GM19238 (cell line): ENCODE results near the gene LSM10.

Experiments
- DNase-seq: peaks from one replicate; pipeline ENCODE4 v3.0.0; 2011; ENCODE audit warnings: low spot score; ENCODE audit not compliant: insufficient read length

The LSM10 gene

DNA sequence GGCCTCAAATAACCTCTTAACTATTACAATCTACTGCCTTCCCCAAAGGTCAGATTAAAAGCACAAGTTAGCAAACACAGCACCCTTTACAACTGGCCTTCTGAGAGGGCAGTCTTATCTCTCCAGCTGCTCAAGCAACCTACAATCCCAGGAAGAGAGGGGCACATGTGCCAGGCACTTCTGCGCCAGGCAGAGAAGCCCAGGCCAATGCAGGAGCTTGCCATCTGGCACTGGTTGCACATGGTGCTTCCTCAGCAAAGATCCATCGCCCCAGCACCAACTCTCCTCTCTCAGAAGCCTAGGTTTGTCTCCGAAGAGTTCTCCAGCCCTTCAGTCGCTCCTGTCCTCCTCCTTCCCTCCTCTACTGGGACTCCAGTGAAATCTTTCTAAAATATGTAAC, 14.5 kb downstream of the LSM10 start:
- DNase-seq, result no peak

DNA sequence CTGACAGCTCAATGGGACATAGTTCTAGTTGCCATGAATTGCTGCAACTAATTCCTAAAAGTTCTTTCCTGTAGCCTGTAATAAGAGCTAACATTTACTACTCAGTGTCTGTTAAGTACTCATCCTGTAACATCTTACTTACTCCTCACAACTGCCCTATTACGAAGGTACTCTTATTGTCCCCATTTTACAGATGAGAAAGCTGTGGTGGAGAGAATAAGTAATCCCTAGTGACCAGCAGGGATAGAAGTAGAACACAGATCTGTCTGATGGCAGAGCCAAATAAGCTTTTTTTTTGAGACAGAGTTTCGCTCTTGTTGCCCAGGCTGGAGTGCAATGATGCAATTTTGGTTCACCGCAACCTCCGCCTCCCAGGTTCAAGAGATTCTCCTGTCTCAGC, 15.0 kb downstream of the LSM10 start:
- DNase-seq, result no peak

DNA sequence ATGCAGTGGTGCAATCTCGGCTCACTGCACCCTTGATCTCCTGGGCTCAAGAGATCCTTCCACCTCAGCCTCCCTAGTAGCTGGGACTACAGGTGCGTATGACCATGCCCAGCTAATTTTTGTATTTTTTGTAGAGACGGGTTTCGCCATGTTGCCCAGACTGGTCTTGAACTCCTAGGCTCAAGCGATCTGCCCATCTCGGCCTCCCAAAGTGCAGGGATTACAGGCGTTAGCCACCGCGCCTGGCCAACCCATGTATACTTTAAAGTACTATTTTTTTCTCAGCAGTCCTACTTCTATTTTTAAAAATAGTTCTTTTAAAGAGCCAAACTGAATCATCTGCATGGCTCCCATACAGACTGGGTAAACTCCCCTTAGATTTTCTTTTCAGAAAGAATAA, 15.5 kb downstream of the LSM10 start:
- DNase-seq, result no peak

DNA sequence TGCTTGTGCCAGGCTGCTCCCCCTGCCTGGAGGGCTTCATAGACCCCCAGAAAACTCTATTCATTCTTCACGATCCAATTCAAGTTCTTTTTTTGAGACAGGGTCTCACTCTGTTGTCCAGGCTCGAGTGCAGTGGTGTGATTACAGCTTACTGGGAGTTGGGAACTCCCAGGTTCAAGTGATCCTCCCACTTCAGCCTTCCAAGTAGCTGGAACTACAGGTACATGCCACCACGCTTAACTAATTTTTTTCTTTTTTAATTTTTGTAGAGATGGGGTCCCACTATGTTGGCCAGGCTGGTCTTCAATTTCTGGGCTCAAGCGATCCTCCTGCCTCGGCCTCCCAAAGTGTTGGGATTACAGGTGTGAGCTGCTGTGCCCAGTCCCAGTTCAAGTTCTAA, 16.3 kb downstream of the LSM10 start:
- DNase-seq, result no peak

DNA sequence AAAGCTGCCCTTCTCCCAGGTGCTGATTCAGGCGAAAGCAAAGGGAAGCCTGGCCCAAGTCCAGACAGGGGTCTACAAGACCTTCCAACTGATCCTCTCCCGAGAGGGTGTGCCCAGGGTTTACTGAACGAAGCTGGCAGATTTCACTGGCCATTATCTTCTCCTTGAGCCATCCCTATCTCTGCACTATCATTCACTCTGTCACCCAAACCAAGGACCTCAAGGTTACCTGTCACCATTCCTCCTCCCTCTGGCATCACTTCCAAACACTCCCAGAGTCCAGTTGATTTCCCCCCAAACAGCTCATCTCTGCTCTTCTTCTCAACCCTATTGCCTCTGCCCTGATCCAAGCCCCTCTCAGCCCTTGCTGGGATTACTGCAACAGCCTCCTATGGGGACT, 16.9 kb downstream of the LSM10 start:
- no peak for DNase-seq

DNA sequence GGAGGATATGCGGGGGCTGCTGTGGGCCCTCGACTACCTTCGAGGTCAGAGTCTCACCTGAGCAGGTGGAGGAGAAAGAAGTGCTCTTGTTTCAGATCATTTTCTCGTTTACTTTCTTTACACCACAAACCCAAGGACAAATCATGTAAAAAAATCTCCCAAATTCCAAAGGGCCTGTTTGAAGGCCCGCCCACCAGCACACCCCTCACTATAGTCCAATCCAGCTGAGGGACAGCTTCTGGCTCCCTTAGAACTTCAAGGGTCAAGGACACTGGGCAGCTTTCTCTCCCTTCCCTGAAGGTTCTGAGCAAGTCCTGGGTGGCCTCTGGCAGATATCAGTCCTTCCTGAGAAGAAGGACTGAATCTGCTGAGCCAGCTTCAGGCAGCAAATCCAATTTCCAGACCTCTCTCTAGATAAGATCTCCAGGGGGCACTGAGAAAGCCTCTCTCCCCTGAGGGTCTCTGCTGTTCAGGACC, 17.5 kb downstream of the LSM10 start:
- DNase-seq, result no peak

DNA sequence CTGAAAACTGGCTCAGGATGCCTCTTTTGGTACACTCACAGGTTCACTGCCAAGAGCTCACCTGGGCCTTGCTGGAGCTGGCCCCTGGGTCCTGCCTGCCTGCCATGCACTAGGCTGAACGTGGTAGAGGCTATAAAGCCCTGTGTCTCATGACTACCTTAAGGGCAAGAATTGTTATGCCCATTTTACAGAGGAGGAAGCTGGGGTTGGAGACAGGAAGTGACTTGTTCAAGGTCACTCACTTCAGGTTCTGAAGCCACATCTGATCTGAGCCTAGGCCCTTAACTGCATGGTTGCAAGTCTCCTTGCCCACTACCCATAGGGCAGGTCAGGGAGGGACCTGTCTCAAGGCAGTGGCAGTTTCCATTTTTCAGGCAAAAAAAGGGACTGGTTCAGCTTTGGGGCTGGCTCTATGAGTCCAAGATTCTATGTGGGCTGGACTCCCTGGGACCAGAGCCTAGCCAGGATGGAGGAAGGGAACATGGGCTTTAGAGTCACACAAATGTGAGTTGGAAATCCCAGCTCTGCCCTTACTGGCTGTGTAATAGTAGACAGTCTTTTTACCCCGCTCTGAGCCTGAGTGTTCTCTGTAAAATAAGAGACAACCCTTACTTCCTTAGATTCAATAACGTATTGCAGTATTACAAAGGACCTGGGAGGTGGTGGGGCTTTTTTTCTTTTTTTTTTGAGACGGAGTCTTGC, 19.8 kb downstream of the LSM10 start:
- no peak for DNase-seq

DNA sequence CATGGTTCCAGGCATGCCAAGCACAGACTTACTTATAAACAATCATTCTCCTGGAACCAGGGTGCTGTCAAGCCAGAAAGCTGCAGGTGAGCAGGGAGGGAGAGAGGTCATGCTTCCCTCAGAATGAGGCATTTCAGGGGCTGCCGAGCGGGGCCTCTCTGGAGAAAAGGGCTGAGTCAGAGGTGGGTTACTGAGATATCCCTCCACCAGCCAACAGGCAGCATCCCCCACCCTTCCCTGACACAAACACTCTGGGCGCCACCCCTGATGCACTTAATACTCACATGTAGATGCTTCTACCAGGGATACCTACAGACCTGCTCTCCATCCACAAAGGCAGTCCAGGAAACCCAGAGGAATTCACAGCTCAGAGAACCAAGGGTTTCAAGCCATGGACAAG, 25.1 kb downstream of the LSM10 start:
- DNase-seq, result no peak

DNA sequence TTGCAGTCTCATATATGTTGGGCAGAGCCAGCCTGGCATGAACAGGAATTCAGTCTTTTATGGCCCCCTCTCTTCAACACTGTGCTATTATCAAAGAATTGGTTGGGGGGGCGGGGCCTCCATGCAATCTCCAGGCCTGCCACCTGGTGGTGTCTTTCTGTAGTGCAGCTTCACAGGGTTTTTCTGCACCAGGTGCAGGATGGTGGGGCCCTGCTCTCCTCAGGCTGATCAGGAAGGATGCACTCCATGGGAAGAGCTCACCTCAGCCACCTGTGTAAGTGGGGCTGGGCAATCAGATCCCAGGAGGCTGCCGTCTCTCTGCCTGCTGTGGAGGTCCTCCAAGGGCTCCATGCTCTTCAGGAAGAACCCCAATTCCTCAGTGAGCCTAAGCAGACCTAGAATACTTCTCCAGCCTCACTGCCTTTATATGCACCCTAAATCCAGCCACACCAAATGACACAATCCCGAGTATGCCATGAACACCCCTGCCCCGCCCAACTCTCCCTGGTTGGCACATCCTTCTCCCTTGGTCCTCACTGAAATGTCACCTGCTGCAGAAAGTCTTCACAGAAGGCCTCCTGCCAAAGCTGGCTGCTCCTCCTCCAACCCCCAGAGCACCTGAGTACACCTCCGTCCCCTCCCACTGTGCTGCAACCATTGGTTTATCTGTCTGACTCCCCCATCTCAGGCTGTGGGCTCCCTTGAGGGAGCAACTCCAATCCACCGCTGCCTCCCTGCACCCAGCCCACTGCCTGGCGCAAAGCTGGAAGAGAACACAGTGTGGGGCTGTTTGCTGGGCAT, 28.4 kb downstream of the LSM10 start:
- peak; percentile 77 for DNase-seq

DNA sequence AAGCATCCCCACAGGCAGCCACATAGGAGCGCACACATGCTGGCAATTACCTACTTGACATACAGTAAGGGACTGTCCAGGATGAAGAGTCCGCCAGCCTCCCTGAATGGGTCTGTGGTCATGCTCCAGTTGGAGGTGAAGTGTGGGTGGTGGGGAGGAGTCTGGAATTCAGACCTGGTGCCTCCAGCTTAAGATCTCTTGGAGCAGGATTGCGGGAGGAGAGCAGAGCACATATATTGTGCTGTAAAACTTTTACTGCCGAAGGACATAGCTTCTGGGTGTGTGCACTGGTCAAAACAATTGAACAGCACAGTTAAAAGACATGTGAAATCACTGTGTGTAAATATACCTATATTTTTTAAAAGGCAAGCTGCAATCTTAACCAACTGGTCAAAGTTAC, 29.9 kb downstream of the LSM10 start:
- DNase-seq, result no peak

DNA sequence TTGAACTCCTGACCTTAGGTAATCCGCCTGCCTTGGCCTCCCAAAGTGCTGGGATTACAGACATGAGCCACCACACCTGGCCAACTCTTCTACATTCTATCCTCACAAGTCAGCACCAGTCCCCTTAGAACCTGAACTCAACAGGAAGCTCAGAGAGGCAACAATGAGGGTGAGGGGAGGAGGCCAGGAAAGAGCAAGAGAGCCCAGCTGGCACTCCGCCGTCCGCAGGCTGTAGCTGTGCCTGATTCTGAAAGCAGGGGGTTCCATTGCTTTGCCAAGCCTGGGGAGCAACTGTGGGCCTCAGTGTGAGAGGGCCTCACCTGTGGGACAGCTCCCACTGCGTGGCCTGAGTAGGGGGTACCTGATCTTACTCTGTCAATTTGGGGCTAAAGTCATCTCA, 30.6 kb downstream of the LSM10 start:
- DNase-seq, result no peak

DNA sequence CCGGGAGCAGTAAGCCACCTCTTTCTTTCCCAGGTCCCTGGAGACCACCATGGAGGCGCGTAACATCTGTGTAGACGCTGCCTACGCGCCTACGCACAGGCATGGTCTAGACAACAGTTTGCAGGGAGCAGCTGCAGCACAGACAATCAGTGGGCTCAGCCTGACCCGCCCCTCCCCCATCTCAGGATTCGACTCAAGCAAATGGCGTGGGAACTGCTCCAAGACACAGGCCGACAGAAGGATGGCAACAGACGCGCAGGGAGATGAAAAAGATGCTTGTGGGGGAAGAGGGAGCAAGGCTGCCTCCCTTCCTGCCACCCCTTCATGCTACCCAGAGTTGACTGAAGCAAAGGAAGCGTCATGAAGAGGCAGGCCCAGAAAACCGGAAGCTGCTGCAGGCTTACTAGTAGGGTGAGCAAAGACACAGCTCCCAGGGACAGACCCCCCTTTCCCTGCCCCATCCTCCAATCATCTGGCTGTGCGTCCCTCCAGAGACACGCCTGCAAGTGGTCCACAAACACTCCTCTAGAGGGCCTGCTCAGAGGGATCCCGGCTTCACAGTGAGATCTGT, 31.5 kb downstream of the LSM10 start:
- DNase-seq, result no peak

DNA sequence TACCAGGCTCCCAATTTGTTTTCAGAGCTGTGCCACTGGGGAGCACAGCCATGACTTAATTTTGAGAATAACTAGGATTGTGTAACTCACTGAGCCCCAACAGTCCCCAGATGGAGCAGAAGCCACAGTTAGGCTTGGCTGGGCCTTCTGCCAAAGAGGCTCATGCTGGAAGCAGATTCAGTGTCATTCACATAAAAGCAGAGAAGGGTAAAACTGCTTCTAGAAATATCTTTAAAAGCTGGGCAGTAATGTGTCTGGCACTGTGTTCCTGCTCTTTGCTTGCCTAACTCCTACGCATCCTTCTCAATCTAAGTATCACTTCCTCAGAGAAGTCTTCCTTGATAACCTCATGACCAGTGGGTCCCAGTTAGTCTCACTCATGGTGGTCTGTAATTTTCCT, 32.3 kb downstream of the LSM10 start:
- no peak for DNase-seq

DNA sequence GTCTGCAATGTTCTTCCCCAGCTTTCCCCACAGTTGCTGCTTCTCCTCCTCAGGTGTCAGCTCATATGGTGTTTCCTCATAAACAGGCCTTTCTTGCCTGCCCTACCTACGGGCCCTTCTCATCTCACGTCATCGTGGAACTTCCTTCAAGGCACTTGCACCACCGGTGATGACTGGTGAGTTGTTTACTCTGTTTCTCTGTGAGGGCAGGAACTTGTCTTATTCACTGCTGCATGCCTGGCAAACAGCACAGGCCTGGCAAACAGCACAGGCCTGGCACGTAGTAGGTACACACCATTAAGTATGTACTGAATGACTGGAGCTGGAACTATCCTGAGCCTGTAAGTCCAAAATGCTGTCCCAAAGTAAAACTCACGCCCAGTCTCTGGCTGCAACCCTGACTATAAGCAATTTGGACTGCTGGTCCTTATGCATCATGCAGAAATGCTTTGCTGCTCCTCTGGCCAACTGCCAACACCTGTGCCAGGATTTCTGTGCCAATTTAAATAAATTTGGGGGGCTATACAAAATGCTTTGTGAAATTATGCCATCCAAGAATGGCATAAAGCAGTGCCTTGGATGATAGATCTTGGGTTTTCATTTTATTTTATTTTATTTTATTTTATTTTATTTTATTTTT, 37.7 kb downstream of the LSM10 start:
- no peak for DNase-seq

DNA sequence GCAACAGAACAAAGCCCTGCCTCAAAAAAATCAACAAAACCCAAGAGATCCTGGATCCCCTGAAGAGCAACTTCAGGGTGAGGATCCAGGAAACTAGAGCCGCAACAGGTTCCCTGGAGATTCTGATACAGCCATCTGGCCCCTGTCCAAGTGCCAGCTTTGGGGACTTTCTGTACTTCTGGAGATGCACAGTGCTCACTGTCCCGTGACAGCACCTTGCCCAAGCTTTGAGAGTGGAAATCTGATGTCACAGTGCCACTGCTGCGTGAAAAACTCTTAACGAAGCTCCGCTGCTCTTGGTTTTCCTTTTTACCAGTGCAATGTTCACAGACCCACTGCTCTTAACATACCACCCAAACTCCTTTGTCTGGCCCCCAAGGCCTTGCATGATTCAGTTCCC, 38.3 kb downstream of the LSM10 start:
- no peak for DNase-seq

DNA sequence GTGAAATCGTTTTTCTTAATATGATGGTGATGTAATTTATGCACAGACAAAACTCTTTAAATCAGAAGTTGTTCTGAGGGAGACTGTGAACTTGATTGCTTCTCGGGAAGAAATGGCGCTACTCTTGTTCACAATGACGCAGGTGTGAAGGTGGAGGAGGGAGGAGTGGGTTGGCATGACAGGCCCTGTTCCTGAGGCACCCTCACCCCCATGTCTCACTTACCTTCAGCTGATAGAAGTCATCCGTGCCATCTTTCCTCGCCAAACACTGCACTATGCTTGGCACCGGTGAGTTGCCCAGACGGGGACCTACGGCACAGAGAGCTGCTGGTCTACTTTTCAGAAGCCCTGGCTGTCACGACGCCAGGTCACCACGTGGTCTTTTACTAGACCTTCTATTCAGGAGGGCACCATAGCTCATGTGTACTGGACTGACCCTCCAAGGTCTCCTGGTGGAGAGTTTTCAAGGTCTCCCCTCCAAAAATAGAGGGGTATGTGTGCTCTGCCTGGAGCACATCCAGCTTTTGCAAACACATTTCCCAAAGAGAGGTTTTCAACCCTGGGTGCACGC, 39.1 kb downstream of the LSM10 start:
- DNase-seq, result no peak

DNA sequence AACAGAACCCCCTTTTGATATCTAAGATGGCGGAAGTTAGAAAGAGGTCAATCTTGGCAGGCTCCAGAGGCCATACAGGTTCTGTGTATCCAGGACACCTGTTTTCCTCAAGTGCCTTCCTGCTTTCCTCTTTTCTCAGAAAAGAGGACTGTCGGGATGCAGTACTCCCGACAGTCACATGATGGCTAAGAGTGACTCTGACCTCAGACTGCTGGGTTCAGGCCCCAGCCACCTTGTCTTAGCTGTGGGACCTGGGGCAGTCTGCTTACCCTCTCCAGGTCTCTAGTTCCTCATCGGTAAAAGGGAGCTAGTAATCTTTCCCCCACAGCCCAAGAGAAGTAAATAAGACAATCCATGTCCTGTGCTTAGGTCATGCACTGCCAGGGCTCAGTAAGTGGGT, 41.9 kb downstream of the LSM10 start:
- no peak for DNase-seq

DNA sequence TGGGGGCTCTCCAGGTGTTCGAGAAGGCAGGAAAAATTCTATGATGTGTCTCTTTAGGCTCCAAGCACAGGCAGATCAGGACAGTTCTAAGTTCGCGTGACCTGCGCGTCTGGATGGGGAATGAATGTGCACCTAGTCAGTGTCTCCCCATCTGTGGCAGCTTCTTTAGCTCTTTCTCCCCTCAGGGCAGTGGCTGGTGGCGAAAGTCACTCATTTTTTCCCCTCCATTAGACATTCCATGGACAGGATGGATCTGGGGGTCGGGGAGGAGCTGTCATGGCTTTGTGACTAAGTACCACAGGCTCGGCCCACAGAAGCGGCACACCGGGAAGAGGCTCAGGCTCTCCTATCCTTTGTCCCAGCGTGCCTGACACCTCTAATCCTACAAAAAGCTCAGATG, 43.2 kb downstream of the LSM10 start:
- no peak for DNase-seq

DNA sequence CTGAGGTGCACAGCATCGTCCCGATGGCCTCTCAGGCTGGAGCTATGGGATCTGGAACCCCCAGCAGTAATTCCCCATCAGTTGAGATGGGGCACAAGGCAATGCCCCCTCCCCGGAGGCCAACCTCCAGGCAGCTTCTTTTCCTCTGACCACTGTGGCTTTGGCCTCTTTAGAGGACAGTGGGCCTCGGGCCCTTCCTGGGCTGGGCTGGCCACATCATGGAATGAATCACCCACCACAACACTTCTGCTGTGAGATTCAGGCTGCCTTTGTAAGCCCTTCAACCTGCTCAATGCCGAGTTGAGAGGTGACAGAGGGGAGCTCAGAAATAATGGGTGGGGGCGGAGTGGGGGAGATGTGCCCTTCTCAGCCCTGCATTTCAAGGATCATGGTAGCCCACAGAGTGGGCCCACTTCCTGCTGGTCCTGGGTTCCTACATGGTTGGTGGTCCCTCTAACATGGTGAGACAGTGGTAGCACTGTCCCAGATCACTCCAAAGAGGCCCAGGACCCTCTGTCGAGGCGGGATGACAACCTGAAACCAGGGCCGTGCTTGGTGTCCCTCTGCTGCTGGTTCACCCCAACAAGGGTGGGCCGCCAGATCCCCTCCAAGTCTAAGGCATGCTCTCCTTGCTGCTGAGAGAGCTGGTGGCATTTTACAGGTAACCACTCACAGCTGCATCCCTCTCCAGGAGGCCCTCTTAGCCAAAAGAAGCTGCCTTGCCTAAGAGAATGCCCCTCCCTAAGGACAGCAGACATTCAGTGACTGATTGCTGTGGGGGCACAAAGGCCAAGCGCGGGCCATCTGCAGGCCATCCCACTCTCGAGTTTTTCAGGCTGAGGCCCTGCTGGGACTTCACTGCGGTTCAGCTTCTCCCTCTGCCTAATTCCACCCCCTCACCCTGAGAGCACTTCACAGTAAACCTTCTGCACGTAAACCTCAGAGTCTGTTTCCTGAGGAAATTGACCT, 44.5 kb downstream of the LSM10 start:
- DNase-seq, result no peak

DNA sequence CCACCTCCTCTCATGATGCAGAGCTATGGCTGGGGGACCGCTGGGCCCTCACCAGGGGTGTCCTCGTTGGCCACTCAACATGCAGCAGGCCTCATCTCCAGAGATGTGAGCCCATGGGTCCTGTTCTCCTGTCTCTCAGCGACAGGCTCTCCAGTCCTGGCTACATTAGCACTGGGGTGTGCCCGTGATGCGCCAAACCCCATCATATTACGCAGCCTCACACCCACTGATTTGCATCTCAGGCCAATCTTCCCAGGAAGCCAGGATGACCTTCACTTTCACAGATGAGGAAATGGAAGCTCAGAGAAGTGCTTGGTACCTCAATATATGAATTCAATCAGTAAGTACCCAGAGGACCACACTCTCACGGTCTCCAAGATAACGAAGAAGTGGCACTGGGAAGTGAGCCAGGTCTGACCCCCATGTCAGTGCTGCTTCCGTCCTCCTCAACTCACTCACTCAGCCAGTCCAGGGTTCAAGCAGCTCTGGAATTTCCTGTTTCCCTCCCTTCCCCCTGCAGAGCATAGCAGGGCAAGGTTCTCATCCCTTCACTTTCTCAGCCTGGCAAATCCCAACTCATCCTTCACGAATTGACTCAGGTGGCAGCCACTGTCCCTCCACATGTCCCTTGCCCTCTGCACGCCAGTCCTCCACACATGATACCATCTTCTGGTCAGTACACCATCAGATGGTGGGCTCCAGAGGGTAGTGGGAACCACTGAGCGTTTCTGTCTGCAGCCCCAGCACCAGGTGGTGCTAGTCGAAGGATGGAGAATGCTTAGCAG, 45.4 kb downstream of the LSM10 start:
- no peak for DNase-seq
